HG03521 (cell line): ENCODE data around the gene DDX10.
"Not testable (repeated sequence)": the region's sequence is repeated elsewhere in the genome, so short reads cannot be mapped to it uniquely, and the experiment has no call there.

ENCODE experiments used
- ATAC-seq: cut with Tn5 transposase; IDR thresholded peaks from one replicate; pipeline ENCODE4 v1.9.1; 2021; ENCODE audit warnings: mild to moderate bottlenecking, moderate library complexity; ENCODE audit not compliant: unreplicated experiment

The DDX10 gene

DNA sequence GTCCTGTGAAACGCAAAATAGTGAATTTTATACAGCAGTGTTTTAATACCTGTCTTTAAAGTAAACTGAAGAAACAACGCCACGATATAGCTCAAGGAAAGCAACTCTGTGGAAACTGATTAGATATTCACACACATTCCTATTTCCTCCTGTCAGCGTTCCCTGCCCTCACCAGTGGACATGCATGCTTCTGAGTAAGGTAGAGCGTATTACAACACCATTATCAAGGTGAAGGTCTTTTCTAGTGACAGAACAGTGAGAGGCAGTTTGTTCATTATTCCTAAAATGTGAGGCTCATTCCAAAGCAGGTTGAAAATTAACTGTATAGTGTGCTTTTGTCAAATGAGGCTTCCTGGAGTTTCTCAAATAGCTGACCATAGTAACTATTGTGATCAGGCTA is 153.1 kb downstream of the DDX10 start:
- ATAC-seq, result no peak

DNA sequence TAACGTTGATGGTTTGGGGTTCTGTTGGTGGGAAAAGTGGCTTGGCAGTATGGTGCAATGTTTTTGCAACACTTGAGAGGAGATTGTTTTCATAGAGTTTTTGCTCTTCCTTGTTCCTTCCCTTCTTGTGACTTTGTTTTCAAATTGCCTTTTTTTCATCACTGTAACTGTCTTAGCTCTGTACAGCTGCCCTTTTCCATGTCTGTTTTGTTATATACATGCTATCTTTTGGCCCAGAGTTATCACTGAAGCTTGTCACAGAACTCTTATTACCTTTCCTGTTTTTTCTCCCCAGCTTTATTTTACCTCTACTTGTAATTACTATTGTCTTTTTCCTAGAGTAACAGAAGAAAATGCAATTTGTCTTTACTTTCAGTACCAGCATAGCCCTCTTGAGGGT is 154.1 kb downstream of the DDX10 start:
- no peak for ATAC-seq

DNA sequence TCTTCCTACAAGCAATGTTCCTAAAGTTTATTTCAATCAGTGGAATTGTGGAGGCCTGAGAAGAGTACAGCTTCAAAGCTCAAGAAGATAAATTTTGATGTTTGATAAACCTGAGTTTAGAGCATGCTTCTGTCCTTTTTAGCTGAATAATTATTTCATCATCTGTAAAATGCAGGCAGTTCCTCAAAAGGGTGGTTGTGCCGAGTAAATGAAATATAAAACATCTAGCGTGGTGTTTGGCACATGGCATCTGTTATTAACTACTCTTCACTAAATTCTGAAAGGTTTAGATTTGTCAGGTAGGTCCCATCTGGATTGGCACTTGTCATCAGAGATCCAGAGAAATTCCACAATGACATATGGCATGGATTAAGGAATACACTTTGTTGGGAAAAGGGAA is 155.1 kb downstream of the DDX10 start:
- ATAC-seq, result no peak

DNA sequence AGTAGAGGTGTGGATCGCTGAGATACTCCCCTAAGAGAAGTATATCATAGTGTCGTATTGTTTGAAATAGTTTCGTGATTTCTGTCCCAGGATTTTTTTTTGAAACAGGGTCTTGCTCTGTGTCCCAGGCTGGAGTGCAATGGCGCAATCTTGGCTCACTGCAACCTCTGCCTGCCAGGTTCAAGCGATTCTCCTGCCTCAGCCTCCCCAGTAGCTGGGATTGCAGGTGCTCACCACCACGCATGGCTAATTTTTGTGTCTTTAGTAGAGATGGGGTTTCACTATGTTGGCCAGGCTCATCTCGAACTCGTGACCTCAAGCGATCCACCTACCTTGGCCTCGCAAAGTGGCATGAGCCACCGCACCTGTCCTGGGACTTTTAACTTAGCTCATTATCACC is 159.1 kb downstream of the DDX10 start:
- ATAC-seq, result not testable (repeated sequence)

DNA sequence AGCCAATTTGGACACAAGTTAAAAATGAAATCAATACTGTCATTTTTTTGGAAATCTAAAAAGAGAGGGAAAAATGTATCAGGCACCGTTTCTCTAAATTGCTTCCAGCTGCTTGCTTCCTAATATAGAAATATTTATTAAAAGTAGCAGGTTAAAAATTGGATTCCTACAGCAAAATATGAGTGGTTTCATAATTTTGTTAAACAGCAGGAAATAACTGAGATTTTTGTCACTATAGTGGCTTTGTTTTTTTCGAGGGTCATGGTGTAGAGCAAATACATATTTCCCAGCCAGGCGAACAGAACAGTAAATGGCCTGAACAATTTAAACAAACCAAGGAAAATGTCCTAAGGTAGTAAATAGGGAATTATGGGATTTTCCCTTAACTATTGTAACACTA is 159.7 kb downstream of the DDX10 start:
- ATAC-seq, result no peak

DNA sequence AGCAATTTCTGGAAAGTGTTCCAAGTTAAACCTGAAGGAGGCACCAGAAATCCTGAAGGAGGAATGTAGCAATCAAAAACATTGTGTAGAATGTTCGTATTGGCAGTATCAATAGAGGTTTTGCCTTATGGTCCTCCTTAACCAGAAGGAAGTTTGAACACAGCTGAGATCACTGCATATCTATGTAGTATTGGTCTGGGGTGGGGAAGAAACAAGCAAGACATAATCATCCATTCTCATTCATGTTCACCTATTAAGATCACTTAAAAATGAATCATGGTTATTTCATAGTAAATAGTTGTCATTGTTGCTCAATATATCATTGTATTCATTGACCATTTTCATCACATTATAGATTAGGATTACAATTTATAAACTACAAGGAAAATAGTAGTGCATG is 160.5 kb downstream of the DDX10 start:
- ATAC-seq, result no peak

DNA sequence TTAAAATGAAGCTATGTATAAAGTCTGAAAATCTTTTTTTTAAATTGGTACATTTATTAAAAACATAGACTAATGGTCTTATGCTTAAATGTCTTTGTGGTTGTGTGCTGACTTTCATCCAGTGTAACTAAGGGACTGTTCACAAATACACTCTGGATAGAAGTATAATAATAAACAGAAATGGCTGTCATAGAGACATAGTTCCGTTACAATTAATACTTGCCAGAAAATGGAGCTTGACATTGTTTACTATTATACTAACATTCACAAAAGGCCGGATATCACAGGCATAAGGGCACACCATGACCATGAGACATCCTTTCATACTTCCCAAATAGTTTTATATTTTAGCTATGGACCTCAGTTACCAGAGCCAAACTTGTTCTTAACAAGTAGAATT is 161.3 kb downstream of the DDX10 start:
- ATAC-seq, result no peak

DNA sequence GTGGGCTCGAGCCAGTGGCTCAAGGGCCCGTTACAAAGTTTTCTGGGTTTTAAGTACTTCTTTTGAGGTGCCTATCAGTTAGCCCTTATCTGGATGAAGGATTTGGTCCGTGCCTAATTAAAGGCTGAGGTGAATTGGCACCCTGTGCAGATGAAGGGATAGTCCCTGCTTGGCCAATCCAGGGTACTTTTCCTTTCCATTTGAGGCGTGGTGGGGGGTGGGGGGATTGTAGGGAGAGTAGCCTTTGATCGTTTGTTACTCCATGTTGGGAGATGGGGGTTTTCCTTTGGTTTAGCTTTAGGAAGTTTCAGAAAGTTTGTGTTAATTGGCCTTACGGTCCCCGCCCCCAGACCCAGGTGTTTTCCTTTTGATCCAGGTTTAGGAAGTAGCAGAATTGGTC is 170.8 kb downstream of the DDX10 start:
- ATAC-seq, result no peak

DNA sequence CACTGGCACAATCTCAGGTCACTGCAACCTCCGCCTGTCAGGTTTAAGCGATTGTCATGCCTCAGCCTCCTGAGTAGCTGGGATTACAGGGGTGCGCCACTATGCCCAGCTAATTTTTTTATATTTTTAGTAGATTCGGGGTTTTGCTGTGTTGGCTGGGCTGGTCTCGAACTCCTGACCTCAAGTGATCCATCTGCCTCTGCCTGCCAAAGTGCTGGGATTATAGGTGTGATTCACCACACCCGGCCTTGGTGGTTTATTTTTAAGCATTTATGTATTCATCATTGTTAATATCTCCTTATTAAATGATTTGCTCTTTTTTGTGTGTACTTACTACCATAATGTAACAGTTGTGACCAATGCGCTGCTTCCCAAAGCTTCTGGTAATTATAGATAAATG is 171.7 kb downstream of the DDX10 start:
- ATAC-seq, result no peak

DNA sequence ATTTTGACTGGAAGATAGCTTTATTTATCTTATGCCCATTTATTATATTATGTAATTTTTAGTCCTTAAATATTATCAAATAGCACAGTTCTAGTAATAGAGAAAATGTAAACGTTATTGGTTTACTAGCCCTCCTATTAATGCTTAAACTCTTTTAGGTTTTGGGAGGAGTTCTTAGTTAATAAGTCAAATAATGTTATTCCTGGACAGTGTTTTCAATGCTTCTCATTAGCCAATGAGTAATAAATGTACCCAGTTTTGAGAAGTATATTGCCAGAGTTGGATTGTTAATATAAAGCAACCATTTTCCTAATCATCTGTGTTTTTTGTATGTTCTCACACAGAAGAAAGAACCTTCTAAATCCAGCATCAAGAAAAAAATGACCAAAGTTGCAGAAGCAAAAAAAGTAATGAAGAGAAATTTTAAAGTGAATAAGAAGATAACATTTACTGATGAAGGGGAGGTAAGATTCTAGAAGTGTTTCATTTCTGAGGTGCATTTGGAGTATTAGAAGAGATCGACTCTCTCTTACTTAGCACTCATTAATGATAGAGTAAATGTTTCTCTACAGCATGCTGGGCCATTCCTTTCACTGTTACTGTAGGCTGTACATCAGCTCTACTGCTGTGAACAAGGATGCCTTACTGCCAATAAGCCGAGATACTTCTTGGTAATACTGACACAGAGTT is 173.4 kb downstream of the DDX10 start:
- ATAC-seq, result no peak

DNA sequence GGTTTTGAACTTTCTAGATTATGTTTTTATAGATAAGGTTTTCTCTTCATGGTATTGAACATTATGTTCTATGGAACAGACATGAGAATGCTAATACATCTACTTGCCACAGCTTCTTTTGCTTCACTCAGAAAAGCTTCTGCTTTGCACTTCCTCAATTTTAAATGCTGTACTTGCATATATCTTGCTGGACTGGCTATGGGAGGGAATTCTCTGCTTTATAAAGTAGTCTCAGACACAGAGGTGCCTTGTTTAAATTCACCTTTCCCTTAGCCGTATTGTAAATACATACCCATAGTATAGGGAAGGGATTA is 173.9 kb downstream of the DDX10 start:
- ATAC-seq, result no peak

DNA sequence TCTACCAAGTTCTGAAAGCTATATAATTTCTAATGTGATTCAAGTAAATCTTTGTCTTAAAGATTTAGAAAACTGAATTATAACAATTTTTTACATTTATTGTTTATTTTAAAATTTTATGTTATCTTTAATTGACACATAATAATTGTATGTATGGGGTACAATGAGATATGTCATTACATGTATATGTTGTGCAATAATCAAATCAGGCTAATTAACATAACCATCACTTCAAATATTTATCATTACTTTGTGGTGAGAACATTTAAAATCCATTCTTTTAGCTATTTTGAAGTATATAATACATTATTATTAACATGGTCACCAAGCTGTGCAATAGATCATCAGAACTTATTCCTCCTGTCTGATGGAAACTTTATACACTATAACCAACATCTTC is 181.1 kb downstream of the DDX10 start:
- ATAC-seq, result no peak

DNA sequence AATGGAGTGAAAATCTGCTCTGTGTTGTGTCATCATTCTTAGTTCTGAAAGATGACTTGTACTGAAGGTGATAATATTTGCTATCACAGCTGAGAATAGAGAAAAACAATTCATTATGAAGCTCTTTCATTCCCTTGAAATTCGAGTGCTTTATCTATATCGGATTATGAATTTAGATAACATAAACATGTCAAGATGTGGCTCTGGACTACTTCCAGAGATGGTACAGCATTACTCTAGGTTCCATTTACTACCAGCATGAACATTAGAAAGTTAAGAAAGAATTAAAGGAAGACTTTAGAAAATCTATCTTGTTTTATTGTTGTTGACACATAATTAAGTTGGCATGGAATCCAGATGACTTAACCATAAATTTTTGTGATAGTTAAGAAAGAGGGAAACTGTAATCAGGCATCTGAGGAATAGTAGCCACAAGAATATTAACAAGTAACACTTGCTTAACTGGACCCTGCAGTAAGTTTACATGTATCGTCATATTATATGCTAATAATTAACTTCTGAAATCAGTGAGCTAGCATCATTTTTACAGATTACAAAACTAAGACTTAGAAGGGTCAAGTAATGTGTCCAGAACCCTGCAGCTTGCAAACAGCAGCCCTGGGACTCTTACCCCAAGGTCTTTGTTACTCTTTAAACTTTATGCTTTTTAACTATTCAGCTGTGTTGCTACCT is 182.6 kb downstream of the DDX10 start:
- no peak for ATAC-seq

DNA sequence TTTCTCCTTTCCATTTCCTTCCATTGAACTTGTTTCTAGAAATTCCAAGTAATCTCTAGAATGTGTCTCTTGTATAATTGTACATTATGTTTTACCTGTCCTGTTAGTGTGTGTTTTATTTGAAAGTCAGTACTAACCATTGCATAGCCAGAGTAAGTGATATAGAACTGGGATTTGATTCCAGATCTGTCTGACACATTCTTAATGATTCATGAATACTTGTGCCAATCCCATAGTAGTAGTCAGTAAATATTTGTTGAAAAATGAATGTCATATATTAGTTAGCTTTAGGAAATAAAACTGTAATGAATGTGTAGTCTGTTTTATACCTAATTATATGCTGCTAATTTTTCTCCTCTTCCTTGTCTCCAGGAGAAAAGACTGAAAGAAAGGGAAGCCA is 186.9 kb downstream of the DDX10 start:
- no peak for ATAC-seq

DNA sequence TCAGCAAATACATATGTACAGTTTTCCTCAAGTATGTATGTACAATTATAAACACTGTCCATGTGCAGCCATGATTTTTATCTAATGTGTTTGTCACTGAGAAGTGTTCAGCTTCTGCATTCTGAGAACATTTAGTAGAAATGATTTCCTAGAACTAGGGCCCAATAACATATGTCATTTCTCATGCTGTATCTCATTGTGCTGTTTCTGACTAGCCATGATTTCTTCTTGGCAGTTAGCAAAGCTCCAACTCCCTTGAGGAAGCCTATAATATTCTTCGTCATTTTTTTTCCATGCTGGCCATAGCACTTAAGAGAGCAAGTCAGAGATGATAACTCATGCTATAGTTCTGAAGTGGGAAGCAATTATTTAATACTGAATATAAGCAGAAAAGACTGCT is 187.8 kb downstream of the DDX10 start:
- no peak for ATAC-seq

DNA sequence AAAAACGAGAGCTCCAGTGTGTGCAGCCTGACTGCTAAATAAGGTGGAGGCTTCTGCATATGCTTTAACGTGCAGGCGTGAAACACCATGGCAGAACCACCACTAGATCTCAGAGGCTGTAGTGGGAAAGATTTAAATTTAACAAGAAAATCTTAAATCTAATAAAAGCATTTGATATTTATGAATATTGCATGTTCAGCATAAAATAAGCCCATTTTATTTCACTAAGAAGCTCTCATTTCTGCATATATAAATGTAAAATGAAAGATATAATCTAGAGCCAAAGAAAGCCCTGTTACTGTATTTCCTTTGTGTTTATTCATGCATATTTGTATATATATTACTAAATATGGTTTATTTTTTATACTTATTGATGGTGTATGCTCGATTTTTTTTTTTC is 188.3 kb downstream of the DDX10 start:
- no peak for ATAC-seq

DNA sequence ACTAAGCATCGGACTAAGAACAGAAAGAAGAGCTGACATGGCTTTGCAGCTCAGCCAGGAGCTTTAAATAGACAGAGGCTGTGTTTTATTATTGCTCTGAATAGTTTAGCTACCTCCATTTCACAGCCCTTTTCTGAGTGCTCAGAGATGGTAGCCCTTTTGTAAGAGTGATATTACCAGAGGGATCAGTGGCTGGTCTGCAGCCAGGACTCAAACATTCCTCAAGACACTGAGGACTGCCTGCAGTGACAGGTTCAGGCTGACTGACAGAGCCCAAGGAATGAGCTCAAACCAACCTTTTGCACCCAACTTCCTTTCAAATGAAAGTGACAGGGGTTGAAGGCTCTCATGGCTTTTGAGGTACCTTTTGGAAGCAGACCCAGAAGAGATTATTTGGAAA is 189.0 kb downstream of the DDX10 start:
- peak; percentile 38 for ATAC-seq

DNA sequence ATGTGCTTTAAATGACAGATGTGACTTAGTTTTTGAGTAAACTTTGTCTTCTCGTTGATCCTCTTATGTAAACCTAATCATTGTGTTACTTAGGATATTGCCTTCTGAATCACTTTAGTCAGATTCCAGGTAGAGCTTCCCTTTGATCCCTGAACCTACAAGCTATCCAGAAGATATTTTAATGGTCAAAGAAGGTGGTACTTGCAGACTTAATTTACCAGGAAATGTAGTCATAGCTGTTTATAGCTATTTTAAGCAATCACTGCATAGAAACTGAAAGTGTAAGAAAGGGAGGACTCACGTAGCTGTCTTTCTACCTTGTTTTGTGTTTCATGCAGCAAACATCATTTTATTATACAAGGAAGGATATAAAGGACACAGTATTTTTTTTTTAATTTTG is 189.5 kb downstream of the DDX10 start:
- ATAC-seq, result peak; percentile 88

DNA sequence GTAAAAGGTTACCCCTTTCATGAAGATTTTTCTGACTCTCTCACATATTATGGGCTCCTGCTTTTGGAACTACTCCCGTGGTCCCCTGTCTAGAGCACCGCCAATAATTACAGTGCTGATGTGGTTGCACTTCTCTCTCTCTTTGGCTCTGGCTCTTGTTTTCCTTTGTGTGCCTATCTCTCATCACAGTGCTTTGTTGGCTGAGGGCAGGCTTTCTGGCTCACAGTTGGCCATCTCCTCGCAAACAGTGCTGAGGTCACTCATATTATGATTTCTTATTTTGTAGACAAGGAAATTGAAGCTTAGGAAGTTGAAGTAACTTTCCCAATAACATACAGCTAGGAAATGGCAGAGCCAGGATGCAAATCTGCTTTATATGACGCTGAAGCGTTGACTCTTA is 192.5 kb downstream of the DDX10 start:
- ATAC-seq, result no peak

DNA sequence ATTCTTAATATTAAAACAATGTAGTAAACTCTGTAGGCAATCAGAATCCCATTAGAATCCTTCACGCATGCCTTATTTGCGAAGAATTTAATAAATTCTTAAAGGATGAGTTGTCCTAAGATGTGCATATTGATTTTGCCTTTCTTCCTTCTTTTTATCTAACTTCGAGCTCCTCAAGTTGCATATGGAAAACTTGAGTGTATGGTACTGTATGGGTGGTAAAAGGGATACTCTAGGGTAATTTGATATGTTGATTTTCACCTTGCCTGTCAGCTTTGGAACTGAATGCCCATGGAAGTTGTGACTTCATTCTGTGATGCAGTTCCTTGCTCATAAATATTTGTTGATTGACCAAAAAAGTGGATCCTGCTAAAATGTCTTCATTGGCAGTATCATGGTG is 193.8 kb downstream of the DDX10 start:
- ATAC-seq, result no peak

DNA sequence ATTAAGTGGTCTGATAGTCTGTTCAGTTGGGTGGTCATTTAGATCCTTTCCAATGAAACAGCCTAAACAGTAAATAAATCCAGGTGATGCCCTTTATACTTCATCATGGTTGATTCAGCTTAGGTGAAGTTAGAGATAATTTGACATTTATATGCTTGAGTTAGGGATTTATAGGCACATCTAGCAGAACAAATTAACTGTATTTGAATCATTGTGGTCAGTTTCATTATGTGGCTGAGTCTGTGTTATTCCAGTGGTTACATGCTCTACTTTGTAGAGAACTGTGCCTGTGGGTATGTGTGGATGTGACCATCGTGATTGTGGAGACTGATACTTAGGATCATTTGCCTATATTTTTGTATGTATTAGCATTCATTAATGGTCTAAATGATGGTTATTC is 194.6 kb downstream of the DDX10 start:
- ATAC-seq, result no peak

DNA sequence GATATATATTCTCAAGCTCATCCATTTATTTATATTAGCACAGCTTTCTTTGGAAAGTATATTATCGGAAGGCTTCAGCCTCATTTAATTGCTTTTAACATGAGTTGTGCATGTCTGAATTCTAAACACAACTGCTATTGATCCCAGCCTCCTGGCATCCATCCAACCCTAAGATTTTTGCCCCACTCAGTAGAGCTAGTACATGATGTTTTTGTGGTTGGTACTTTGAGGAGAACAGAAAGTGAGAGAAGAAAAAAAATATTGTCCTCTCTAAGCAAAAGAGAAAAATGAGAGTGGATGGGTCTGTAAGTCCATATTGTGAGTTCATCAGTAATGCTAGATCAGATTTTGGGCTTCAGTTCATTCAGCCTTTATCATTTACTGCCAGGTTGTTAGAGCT is 198.7 kb downstream of the DDX10 start:
- ATAC-seq, result no peak

DNA sequence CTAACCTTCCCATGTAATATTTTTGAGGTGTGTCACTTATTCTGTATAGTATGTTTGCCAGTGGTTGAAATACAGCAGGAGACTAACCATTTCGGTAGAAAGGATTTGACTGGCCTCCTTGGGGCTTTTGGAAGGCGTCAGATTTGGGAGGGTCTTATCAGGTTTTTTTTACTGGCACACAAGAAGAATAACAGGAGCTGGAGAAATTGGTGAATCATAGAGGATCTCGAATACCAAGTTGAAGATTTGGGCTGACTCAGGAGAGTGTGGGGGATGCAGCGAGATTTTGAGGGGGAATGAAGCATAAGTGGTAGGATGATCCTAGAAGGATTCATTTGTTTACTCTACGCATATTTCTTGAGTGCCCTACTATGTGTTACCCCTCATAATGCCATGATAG is 200.5 kb downstream of the DDX10 start:
- ATAC-seq, result no peak
